NCI-H1105 (cell line): Measurements from ENCODE around the gene HS3ST4.

Experiments used
- DNase-seq: peaks from one replicate; lab custom pipeline; 2025; lab: John Stamatoyannopoulos, UW

Gene HS3ST4

DNA sequence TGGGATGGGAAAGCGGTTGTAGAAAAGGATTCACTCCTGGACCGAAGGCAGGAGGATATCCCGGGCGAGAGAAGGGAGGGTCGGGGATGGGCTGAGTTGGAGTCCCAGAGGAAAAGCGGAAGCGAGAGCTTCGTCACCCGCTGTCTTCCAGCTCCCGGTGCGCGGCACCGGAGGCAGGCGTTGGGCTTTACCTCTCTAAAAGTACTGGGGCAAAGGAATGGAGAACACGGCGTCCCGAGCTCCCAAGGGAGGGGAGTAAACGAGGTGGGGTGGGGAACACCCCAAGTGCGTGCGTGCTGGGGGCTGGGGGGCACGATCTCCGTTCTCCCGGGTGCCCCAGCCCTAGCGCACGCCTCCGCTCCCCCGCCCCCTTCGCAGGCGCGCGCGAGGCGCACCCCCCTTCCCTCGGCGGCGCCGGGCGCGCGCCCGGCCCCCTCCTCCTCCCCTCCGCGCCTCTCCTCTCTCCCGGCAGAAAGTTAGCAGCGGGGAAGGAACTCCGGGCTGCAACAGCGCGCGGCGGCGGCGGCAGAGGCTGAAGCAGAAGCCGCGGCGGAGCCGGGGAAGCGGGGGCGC lies at the start of gene HS3ST4:
Gene HS3ST4, plus strand, starts transcription at position 441 of the 573 bp plus-strand sequence.
- peak; percentile 40 for DNase-seq

DNA sequence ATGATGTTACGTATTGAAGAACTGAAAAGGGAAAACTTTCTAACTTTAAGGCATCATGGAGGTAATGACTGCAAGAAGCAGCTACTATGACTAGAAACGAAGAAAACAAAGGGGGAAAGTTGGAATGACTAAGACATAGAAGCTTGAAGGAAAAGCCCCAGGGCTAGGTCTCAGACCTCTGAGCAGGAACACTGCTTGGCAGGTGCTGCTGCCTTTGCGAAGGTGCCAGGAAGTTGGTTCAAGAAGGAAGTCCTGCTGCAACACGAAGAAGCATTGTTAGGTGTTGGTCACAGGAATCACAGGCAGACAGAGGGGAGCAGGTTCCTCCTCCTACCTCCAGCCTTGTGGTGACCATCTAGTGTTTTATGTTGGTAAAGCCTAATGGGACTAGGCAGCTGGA lies 48.1 kb upstream of the HS3ST4 start:
- DNase-seq = no peak

DNA sequence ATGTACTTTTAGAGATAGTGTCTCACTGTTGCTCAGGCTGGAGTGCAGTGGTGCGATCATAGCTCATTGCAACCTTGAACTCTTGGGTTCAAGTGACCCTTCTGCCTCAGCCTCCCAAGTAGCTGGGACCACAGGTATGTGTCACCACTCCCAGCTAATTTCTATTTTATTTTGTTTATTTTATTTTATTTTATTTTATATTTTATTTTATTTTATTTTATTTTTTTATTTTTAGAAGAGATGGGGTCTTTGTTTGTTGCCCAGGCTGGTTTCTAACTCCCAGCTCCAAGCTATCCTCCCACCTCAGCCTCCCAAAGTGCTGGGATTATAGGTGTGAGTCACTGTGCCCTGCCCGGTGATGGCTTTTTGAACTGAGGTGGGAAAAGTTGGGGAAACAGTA lies 35.1 kb upstream of the HS3ST4 start:
- DNase-seq = no peak

GRCh38 chr16:25676820-25677219 lies 14.9 kb upstream of the HS3ST4 start:
- DNase-seq = no peak

DNA sequence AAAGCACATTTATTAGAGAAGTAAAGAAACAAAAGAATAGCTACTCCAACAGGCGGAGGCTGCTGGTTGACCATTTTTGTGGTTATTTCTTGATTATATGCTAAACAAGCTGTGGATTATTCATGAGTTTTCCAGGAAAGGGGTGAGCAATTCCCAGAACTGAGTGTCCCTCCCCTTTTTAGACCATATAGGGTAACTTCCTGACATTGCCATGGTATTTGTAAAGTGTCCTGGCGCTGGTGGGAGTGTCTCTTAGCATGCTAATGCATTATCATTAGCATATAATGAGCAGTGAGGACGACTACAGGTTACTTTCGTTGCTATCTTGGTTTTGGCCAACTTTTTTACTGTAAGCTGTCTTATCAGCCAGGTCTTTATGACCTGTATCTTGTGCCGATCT lies 12.2 kb upstream of the HS3ST4 start:
- no peak for DNase-seq

DNA sequence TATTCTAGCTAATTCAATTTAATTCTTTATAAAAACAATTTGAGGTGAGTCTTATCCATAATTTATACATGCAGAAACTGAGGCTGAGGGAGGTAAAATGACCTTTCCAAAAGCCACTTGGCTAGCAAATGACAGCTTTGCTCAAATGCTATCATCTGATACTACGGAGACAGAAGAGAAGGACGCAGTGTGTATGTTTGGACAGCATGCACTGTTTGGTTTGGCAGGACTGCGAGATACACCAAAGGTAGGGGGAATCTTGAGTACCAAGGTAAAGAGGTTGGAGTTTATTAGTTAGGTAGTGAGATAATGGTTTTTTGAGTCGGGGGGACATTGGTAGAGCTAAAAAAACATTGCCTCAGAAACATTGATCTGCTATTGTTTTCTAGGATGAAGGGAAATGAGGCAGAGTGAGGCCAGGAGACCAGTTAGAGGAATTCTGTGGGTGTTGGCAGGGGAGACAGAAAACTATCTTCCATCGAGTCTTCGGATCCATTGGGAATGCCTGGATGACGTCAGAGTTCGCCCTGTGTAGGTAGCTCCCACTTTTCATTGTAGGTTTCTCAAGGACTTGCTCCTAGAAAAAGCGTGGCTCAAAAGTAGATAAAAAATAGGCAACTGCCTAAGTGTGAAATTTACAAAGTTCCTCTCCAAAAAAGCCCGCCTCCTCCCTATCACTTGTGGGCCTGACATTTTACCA lies 2.5 kb upstream of the HS3ST4 start:
- DNase-seq = no peak

DNA sequence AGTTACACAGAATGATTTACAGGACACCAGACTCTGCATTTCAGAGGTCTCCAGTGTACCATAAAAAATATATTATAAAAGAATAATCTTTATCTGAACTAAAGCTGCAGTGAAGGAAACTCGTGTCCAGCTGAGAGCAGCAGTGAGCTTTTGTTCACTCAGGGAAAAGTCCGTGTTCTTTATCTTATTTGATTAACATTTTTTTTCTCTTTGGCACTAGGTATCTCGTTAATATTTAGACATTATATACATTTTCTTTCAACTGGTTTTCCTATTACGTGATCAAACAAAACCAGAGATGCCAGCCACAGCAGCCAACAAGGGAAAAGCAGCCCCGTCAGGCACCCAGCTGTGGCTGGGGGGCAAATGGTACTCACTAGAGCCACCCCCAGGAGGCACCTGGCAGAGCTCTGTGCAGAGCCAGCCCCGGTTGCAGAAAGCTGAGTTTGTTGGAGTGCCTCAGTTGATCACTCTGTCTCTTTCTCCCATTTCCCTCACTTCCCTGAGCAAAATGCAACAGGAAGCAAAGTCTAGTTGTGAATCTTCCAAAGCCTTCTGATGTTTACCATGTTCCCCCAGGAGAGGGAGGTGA lies 1.1 kb upstream of the HS3ST4 start:
- no peak for DNase-seq

- peak; percentile 13 for DNase-seq
Observed at GRCh38 chr16:25692351-25692741, 587 bp downstream of the HS3ST4 start.

DNA sequence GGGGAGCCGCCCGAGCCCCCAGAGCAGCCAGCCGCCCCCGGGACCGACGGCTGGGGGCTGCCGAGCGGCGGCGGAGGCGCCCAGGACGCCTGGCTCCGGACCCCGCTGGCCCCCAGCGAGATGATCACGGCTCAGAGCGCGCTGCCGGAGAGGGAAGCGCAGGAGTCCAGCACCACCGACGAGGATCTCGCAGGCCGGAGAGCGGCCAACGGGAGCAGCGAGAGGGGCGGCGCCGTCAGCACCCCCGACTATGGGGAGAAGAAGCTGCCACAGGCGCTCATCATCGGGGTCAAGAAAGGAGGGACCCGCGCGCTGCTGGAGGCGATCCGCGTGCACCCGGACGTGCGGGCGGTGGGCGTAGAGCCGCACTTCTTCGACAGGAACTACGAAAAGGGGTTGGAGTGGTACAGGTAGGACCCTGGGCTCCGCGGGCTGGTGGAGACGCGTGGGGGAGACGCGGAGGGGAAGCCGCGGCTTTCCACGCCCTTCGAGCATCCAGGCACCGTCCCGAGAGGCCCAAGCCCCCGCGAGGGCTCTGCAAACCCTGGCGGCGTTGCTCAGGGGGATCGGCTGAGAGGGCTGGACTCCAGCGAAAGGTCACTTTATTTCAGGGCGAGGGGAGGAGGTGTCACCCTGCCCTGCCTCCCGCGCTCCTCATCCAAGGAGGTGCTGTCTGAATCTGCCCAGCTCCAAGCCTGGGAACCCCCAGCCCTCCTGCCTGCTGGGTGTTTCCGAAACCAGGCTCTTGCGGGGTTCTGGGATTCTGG lies 1.2 kb downstream of the HS3ST4 start:
- no peak for DNase-seq

DNA sequence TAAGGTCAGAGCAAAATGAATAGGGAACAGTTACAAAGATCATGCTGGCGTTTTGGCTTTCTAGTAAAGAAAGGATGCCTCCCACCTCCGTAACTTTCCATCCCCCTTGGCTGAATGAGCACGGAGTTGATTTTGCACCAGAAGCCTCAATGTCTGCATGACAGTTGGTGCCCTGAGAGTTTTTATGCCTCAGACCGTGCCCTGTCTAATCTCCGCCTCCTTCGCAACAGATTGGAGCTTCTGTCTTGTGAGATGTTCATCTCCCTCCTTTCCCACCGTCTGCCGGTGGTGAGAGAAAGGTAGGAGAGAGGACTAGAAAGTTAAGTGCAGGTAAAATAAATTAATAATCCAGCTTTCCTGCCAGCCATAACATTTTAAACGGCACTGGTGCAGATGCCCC lies 1.9 kb downstream of the HS3ST4 start:
- no peak for DNase-seq

DNA sequence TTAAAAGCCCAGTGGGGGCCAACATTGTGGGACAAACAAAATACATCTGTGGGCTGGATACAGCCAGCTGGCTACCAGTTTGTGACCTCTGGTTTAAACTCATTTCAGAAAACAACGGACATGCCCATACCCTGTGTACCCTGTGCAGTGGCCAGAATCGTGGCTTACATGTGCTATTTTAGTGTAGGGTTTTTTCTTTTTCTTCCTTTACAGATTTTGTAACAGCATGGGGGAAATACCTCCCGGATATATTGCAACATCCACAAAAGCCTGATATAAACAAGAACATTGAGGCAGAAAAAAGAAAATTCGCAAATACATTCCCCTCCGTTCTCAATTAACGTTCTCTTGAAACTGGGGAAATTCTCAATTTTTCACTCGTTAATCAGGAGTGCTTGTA lies 7.3 kb downstream of the HS3ST4 start:
- DNase-seq = no peak

GRCh38 chr16:25700547-25700946 lies 8.8 kb downstream of the HS3ST4 start:
- no peak for DNase-seq

DNA sequence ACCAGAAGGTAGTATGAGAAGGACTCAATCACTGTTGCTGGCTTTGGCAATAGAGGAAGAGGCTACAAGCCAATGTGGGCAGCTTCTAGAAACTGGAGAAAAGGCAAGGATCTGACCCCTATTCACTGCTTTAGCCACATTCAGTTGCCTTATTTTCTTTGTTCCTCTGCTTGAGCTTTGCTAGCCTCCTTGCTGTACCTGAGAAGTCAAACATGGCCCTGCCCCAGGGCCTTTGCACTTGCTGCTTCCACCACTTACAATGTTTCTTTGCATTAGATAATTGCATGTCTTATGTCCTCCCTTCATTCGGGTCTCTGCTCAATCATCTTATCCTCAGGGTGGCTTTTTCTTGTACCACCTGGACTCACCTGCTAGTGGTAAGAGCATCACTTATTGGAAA lies 15.8 kb downstream of the HS3ST4 start:
- no peak for DNase-seq

- no peak for DNase-seq
Observed at GRCh38 chr16:25707982-25708583, 16.3 kb downstream of the HS3ST4 start.

GRCh38 chr16:25709213-25709612 lies 17.5 kb downstream of the HS3ST4 start:
- no peak for DNase-seq

- DNase-seq = no peak
Observed at GRCh38 chr16:25713785-25714570, 22.2 kb downstream of the HS3ST4 start.

DNA sequence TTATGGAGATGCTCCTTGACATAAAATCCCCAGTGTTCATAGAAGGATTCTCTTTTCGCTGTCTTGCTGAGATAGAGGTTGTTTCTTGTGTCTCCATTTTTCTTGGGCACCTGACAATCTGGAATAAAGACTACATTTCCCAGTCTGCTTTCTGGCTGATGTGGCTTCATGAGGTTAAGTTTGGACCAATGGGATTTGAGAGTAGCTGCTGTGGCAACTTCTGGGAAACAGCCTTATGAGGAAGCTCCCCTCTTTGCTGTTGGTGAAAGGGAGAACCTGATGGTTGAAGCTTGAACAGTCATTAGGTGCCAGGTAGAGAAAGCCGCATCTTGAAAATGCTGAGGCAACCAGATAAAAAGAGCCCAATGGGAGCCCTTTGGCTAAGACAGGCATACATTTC lies 24.4 kb downstream of the HS3ST4 start:
- DNase-seq = no peak

GRCh38 chr16:25721439-25721838 lies 29.7 kb downstream of the HS3ST4 start:
- no peak for DNase-seq

- DNase-seq = no peak
Observed at GRCh38 chr16:25726430-25727098, 34.8 kb downstream of the HS3ST4 start.

GRCh38 chr16:25729188-25729915 lies 37.6 kb downstream of the HS3ST4 start:
- no peak for DNase-seq
